Anterior cingulate cortex (tissue), 58 donors: ENCODE results near the gene FSTL4.

ENCODE experiments used
- DNase-seq, 58 donors: peaks; one replicate each; lab custom pipeline; 2025; lab: John Stamatoyannopoulos, UW

Gene FSTL4

DNA sequence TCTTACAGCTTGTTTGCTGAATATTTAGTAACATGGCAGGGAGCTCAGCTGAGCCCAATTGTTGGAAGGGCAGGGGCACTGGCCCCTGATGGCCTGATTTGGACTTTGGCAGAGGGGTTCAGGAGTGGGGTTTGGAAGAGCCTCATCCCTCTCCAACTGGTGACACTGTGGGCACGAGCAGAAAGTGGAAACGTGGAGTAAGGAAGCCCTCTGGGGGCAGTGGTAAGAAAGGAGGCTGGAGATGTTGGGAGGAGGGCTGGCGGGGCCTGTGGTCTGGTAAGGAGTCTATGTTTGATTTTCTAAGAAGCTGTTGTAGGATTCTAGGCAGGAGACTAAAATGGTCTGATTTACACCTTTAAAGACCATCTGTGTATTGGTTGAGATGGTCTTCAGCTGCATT, 351.6 kb downstream of the FSTL4 start:
- DNase-seq, result no peak

GRCh38 chr5:133259199-133259997, 352.9 kb downstream of the FSTL4 start:
- DNase-seq, result no peak

GRCh38 chr5:133257977-133258376, 354.4 kb downstream of the FSTL4 start:
- DNase-seq, result no peak

DNA sequence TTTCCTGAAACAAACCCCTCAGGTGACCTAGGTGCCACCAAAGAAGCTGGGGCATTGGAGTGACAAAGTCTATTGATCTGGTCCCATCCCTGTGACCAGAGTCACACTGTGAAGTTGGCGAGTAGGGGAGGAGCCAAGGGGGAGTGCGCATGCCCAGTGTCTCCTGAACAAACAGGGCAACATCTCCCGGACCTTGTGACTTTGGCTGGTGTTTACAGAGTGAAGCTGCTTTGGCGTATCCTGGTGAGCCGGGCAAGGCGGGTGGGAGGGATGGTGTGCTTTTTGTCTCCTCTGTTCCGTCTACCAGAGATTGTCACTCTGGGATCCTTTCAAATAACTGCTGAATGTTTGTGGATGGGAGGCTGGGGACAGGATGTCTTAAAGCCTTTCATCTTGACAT, 356.1 kb downstream of the FSTL4 start:
- no peak for DNase-seq

GRCh38 chr5:133254803-133255202, 357.5 kb downstream of the FSTL4 start:
- no peak for DNase-seq

- DNase-seq, result no peak
Observed at GRCh38 chr5:133253671-133254070, 358.7 kb downstream of the FSTL4 start.

DNA sequence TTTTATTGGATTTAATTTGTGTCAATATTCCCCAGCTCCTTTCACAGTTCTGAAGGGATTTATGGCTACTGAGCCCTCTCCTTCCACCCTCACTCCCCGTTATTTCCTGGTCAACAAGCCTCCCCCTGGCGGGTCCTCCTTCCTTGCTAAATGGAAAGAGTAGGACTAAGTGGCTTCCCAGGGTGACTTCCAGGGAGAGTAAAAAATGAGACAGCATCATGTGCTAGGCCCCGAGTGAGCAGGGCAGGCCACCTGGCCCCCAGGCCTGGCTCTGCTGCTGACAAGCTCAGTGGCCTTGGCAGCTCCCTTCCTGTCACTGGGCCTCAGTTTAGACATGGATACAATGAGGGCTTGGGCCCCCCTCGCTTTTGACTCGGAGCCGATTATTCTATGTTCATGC, 359.3 kb downstream of the FSTL4 start:
- no peak for DNase-seq

GRCh38 chr5:133252133-133252480, 360.2 kb downstream of the FSTL4 start:
- no peak for DNase-seq

DNA sequence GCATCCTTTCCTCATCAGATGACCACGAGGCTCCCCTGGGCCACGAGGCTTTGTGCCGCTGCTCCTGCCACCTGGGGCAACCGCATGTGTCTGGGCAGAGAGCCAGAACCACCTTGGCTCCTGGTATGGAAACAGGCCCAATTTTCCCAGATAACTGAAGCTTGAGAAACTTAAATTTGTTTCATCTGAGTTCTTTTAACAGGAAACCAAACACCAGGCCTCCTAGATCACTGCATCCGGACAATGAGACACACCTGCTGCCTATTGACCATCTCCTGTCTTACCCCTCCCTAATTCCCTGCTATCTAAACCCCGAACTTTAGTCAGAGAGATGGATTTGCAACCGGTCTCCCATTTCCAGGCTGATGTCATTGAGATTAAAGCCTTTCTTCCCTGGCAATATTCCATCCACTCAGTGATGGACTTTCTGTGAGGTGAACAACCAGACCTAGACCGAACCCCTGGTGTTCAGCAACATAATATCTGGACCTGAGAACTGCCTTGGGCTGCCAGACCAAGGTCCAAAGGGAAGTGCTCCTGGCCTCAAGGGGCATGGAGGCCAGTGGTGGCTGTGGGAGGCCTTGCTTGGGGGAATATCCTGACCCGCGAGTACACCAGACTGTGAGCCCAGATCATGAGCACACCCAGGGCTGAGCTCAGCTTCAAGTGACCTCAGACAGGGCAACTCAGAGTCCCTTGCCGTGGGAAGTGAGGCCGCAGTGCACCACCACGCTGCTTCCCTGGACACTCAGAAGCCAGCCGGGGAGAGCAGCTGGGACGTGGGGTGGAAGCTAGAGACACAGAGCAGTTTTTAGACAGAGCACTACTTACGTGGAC, 360.8 kb downstream of the FSTL4 start:
- no peak for DNase-seq

- DNase-seq, result no peak
Observed at GRCh38 chr5:133250527-133250926, 361.8 kb downstream of the FSTL4 start.

GRCh38 chr5:133249593-133249992, 362.7 kb downstream of the FSTL4 start:
- DNase-seq, result no peak

DNA sequence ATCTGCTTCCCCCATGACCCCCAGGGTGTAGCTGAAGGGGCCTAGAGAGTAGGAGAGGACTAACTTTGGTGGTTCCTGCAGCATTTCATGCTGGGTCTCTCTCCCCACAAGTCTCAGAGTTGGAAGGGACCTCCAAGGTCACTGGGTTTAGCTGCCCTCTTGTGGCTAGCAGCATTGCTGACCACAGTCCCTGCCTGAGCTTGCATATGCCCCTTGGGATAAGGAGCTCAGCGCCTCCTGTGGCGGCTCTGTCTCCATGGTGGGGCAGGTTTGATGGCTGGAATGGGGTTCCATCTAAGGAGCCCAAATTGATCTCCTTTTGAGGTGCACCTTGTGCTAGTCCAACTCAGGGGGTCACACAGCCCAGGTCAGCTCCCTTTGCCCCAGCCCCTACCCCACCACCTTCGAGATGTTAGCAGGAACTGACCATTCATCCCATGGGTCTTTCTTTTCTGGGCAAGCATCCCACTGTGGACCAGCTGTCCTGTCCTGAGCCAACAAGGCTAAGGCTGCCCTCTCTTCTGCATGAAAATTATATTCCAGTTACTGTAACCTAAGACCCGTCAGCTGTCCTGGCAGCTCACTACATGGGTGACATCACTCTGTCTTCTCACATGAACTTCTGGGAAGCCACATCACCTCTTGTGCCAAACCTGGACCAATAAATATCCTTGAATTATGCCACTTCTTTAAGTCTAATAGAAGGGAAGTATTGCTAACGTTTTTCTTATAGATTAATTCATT, 364.3 kb downstream of the FSTL4 start:
- peak in 8 of 58 donors; percentile 4 to 41 (median 10) for DNase-seq

GRCh38 chr5:133247151-133247709, 365.1 kb downstream of the FSTL4 start:
- no peak for DNase-seq

- no peak for DNase-seq
Observed at GRCh38 chr5:133246376-133247150, 365.8 kb downstream of the FSTL4 start.

GRCh38 chr5:133246053-133246370, 366.3 kb downstream of the FSTL4 start:
- no peak for DNase-seq

DNA sequence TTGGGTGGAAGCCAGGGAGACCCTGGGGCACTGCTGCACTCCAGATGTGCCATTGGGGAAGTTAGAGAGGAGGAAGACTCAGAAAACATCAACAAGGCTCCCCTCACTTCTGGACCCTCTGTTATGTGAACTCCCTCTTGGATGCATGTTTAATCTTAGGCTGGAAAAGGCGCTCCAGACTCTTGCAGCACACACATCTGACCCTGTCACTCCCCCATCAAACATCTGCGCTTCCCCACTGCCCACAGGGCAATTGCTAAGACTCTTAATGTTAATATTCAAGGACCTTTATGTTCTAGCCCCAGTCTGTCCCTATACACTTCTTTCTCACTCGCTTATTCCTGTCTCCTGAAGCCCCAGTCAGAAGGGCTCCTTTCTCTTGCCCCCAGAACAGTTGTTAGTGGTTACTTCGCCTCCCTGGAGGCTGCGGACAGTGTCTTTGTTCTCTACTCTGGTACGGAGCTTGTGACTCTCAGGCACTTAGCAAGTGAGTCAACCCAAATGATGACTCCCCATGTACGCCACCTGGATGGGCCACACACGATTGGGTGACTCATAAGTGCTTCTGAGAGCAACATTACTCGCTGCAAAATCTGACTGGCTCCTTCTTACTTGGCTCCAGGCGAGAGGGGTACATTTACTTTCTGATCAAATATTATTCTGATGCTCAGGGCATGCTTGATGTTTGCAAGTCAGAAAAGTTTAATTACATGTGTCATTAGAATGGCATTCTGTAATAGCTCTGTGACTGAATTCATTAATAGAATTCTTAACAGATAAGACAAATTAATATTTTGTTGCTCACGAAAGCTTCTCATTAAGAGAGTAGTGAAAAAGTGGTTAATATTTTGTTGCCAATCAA, 366.9 kb downstream of the FSTL4 start:
- peak in 8 of 58 donors; percentile 5 to 48 (median 14) for DNase-seq

DNA sequence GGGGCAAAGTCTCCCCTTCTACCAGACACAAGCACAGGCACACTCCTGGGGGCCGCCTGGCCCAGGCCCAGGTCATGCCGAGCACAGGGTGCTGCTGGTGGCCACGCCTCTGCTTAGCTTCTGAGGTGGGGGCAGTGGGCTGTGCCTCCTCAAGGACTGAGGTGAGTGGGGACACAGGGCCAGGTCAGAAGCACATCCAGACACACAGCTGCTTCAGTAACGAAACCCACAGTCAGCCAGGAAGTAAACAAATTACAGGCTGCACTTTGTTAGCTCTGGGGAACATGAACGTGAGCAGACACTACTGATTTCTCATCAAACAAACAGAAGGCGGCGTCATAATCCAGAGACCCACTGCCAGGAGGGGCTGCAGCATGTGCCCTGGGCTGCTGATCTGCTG, 368.1 kb downstream of the FSTL4 start:
- no peak for DNase-seq

DNA sequence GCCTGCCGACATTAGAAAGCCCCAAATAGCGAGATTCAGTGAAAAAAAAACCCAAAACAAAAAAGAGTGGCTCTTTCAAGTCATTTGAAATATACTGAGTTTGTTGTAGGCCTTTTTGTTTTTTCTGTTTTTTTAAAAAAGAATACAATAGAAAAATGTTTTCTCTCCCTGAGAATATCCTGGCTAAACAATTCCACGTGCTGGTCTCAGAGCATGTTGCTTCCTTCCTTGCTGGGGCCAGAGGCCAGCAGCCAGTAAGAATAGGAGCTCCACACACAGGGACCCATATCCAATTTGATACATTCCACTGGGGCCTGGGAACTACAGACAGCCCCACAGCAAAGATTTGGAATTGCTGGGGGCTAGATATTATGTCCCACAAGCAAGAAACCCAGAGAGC, 369.1 kb downstream of the FSTL4 start:
- DNase-seq, result no peak

GRCh38 chr5:133242221-133242835, 370.0 kb downstream of the FSTL4 start:
- no peak for DNase-seq
